ENCODE measurements around the gene ARHGAP12. TPM values are rescaled to one million over a fixed set of nuclear protein-coding genes. Genes with fewer than 3 reads are reported as not detected.

ARHGAP12 gene
- total RNA-seq, 1 donor = 4.6 TPM

GRCh38 chr10:31829776-31830175 is 98.9 kb downstream of the ARHGAP12 start:
- no peak for DNase-seq (ENCODE audit: low read depth in 2 of 3, low spot score in 2 of 3)

GRCh38 chr10:31823358-31823757 is 105.3 kb downstream of the ARHGAP12 start:
- DNase-seq (ENCODE audit: low read depth in 2 of 3, low spot score in 2 of 3) = no peak

GRCh38 chr10:31822616-31823318 is 105.9 kb downstream of the ARHGAP12 start:
- DNase-seq (ENCODE audit: low read depth in 2 of 3, low spot score in 2 of 3) = no peak

- no peak for DNase-seq (ENCODE audit: low read depth in 2 of 3, low spot score in 2 of 3)
Measured at GRCh38 chr10:31822150-31822549, 106.5 kb downstream of the ARHGAP12 start.

GRCh38 chr10:31820778-31821369 is 107.8 kb downstream of the ARHGAP12 start:
- DNase-seq (ENCODE audit: low read depth in 2 of 3, low spot score in 2 of 3) = no peak

GRCh38 chr10:31820096-31820495 is 108.5 kb downstream of the ARHGAP12 start:
- no peak for DNase-seq (ENCODE audit: low read depth in 2 of 3, low spot score in 2 of 3)

- DNase-seq (ENCODE audit: low read depth in 2 of 3, low spot score in 2 of 3) = no peak
Measured at GRCh38 chr10:31819391-31819820, 109.2 kb downstream of the ARHGAP12 start.

- no peak for DNase-seq (ENCODE audit: low read depth in 2 of 3, low spot score in 2 of 3)
Measured at GRCh38 chr10:31816318-31816717, 112.3 kb downstream of the ARHGAP12 start.

GRCh38 chr10:31808258-31809218 is 120.1 kb downstream of the ARHGAP12 start:
- peak; percentile 7 to 78 (median 52) for DNase-seq (ENCODE audit: low read depth in 2 of 3, low spot score in 2 of 3)

- no peak for DNase-seq (ENCODE audit: low read depth in 2 of 3, low spot score in 2 of 3)
Measured at GRCh38 chr10:31804352-31804810, 124.2 kb downstream of the ARHGAP12 start.

- DNase-seq (ENCODE audit: low read depth in 2 of 3, low spot score in 2 of 3) = no peak
Measured at GRCh38 chr10:31803606-31804351, 124.9 kb downstream of the ARHGAP12 start.

GRCh38 chr10:31799181-31799580 is 129.4 kb downstream of the ARHGAP12 start:
- no peak for DNase-seq (ENCODE audit: low read depth in 2 of 3, low spot score in 2 of 3)

GRCh38 chr10:31792745-31793144 is 135.9 kb downstream of the ARHGAP12 start:
- DNase-seq (ENCODE audit: low read depth in 2 of 3, low spot score in 2 of 3) = peak in 2 of 3 donors; percentile 1 to 16

GRCh38 chr10:31789555-31789954 is 139.1 kb downstream of the ARHGAP12 start:
- DNase-seq (ENCODE audit: low read depth in 2 of 3, low spot score in 2 of 3) = no peak

GRCh38 chr10:31782701-31783100 is 145.9 kb downstream of the ARHGAP12 start:
- peak in 1 of 3 donors; percentile 31 for DNase-seq (ENCODE audit: low read depth in 2 of 3, low spot score in 2 of 3)

GRCh38 chr10:31780717-31781116 is 147.9 kb downstream of the ARHGAP12 start:
- DNase-seq (ENCODE audit: low read depth in 2 of 3, low spot score in 2 of 3) = no peak

GRCh38 chr10:31778627-31779026 is 150.0 kb downstream of the ARHGAP12 start:
- no peak for DNase-seq (ENCODE audit: low read depth in 2 of 3, low spot score in 2 of 3)

- DNase-seq (ENCODE audit: low read depth in 2 of 3, low spot score in 2 of 3) = no peak
Measured at GRCh38 chr10:31776159-31776558, 152.5 kb downstream of the ARHGAP12 start.

- no peak for DNase-seq (ENCODE audit: low read depth in 2 of 3, low spot score in 2 of 3)
Measured at GRCh38 chr10:31774928-31775650, 153.5 kb downstream of the ARHGAP12 start.

Data from hematopoietic multipotent progenitor cell (in vitro differentiated cells).